Activated naive CD8-positive, alpha-beta T cell treated with anti-CD3 and anti-CD28 coated beads for 36 hours (primary cell): ENCODE measurements around the gene WDR86. TPM values are rescaled to one million over a fixed set of nuclear protein-coding genes. Genes with fewer than 3 reads are reported as not detected.

Source experiments
- DNase-seq: peaks from one replicate; pipeline ENCODE4 v3.0.0; 2021
- H3K27ac Mint-ChIP-seq: one replicate; pipeline ENCODE4 v1.8.0; 2022; ENCODE audit warnings: mild to moderate bottlenecking, moderate library complexity, mixed read lengths
- H3K27me3 Mint-ChIP-seq: one replicate; pipeline ENCODE4 v1.8.0; 2022; ENCODE audit warnings: mild to moderate bottlenecking, mixed read lengths
- H3K36me3 Mint-ChIP-seq: one replicate; pipeline ENCODE4 v1.8.0; 2021; ENCODE audit warnings: mild to moderate bottlenecking, mixed read lengths
- H3K4me1 Mint-ChIP-seq: one replicate; pipeline ENCODE4 v1.8.0; 2021; ENCODE audit warnings: mixed read lengths
- H3K4me3 Mint-ChIP-seq: one replicate; pipeline ENCODE4 v1.8.0; 2022; ENCODE audit warnings: mild to moderate bottlenecking, moderate library complexity, mixed read lengths
- H3K9me3 Mint-ChIP-seq: one replicate; pipeline ENCODE4 v1.8.0; 2022; ENCODE audit warnings: mixed read lengths
- total RNA-seq, 2 experiments: library from RNA; stranded (reverse); gene quantifications; one replicate each; pipeline ENCODE4 v1.2.3, GENCODE V29; 2021

WDR86 gene
- total RNA-seq, 2 experiments from 2014 or later: not detected

GRCh38 chr7:151433721-151434400 is 24.0 kb upstream of the WDR86 start:
- Mint-ChIP-seq H3K4me3 (no peak overlapping the region), H3K4me1 (peaks cover 32% of the 10 kb centered on the region), H3K9me3 (no peaks in the 10 kb centered on the region), H3K36me3 (no peaks in the 10 kb centered on the region), H3K27me3 (no peaks in the 10 kb centered on the region), H3K27ac (no peak overlapping the region)
- DNase-seq: no peak

DNA sequence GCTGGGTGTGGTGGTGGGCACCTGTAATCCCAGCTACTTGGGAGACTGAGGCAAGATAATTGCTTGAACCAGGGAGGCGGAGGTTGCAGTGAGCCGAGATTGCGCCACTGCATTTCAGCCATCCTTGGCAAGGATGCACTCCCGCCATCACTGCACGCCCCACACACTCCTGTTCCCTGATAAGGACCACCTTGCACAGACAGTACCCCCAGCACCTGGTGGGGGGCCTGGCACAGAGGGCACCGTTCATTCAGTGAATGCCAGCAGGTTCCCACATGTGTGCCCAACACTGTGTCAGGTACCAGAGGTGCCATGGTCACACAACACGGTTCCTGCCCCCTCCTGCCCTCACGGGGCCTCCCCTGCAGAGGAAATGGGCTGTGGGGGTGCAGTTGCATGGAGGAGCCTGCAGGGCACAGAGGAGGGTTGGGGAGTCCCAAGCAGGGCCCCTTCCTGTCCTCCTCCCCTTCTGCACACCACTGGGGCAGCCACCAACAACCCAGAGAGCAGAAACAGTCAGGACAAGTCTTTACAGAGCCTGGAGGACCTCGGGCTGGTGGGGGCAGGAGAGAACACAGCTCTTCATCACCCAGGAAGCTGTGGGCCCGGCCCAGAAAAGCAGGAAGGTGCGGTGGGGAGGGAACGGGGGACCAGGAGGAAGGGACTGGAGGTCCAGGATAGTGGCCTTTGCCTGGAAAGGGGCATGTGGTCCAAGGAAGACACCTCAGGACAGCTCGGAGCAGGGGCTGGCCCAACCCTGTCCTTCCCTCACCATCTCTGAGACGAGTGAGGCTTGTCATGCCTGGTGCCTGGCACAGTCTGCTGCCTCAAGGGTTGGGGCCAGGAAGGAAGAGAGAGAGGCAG is 23.1 kb upstream of the WDR86 start:
- no peaks in the 10 kb centered on the region for H3K27me3 Mint-ChIP-seq
- peak; percentile 69 for DNase-seq
- no peaks in the 10 kb centered on the region for H3K9me3 Mint-ChIP-seq
- H3K4me3 Mint-ChIP-seq: peak overlapping the region; percentile 37
- H3K4me1 Mint-ChIP-seq: peaks cover 39% of the 10 kb centered on the region
- H3K36me3 Mint-ChIP-seq: no peaks in the 10 kb centered on the region
- peak overlapping the region; percentile 73 for H3K27ac Mint-ChIP-seq

DNA sequence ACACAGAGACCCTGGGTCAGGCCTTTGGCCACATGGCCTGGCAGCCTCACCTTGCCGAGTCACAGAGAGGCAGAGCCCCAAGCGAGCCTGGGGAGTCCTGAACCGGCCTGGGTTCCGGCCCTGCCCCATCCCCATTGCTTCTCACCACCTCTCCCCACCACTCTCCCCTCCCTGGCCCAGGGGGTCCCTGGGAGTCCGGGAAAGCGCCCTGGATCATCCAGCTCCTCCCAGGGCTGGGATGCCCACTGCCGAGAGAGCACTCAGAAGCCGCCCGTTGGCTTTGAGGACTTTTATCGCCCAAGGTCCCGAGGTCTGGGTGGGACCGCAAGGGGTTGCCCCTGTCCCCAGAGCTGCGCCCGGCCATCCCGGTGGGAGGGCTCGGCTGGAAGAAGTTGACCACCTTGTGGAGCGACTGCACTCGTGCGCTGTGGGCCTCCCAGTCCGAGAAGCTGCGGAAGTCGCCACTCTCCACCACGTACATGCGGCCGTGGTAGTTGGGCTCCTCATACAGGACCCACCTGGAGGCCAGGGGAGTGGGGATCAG is 22.0 kb upstream of the WDR86 start:
- peaks cover 41% of the 10 kb centered on the region for H3K4me1 Mint-ChIP-seq
- DNase-seq: no peak
- H3K4me3 Mint-ChIP-seq: no peak overlapping the region
- H3K36me3 Mint-ChIP-seq: no peaks in the 10 kb centered on the region
- no peaks in the 10 kb centered on the region for H3K27me3 Mint-ChIP-seq
- no peak overlapping the region for H3K27ac Mint-ChIP-seq
- no peaks in the 10 kb centered on the region for H3K9me3 Mint-ChIP-seq

- Mint-ChIP-seq H3K9me3 (no peaks in the 10 kb centered on the region), H3K4me1 (peaks cover 41% of the 10 kb centered on the region), H3K27ac (no peak overlapping the region), H3K4me3 (no peak overlapping the region), H3K36me3 (no peaks in the 10 kb centered on the region), H3K27me3 (no peaks in the 10 kb centered on the region)
- DNase-seq: no peak
These were observed 21.5 kb upstream of the WDR86 start for GRCh38 chr7:151431281-151431767.

DNA sequence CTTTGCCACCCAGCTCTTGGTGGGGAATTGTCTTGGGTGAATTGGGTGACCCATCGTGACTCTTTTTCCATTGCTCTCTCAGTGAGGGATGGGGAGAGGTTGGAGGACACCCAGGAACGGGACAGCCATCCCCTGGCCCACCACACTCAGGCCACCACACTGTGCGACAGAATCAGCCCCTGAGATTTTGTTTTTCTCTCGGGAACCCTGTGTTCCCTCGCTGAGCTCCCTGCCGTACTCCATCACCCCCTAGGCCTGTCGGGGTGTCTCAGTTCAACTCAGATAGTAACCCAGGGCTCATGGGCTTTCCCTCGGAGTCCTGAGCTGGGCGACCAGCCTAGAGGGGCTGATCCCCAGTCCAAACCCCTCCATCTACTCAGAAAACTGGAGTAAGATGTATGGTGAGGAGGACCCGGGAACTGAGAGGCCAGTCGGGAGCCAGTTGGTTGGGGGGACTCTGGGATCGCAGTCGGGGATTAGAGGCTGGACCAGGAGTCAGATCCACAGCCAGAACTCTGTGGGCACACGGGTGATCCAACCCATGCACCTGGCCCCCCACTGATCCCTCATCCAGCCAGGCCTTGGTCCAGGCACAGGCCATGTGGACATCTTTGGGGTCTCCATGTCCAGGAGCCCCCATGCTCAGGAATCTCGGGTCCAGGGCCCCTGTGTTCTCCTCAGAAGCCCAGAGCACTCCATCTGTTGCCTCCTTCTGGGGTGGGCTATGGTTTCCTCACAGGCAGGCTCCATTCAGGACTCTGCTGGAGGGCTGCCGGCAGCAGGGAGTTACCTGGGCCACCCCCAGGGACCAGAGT is 20.8 kb upstream of the WDR86 start:
- peaks cover 41% of the 10 kb centered on the region for H3K4me1 Mint-ChIP-seq
- H3K4me3 Mint-ChIP-seq: no peak overlapping the region
- no peak overlapping the region for H3K27ac Mint-ChIP-seq
- no peaks in the 10 kb centered on the region for H3K36me3 Mint-ChIP-seq
- no peak for DNase-seq
- H3K27me3 Mint-ChIP-seq: no peaks in the 10 kb centered on the region
- no peaks in the 10 kb centered on the region for H3K9me3 Mint-ChIP-seq

- DNase-seq: peak; percentile 53
- Mint-ChIP-seq H3K9me3 (no peaks in the 10 kb centered on the region), H3K36me3 (no peaks in the 10 kb centered on the region), H3K4me3 (peak overlapping the region; percentile 42), H3K27me3 (no peaks in the 10 kb centered on the region), H3K27ac (peak overlapping the region; percentile 26), H3K4me1 (peaks cover 41% of the 10 kb centered on the region)
These were observed 19.9 kb upstream of the WDR86 start for GRCh38 chr7:151429560-151430331.

GRCh38 chr7:151429237-151429559 is 19.4 kb upstream of the WDR86 start:
- peaks cover 41% of the 10 kb centered on the region for H3K4me1 Mint-ChIP-seq
- DNase-seq: no peak
- H3K27ac Mint-ChIP-seq: no peak overlapping the region
- no peaks in the 10 kb centered on the region for H3K27me3 Mint-ChIP-seq
- H3K9me3 Mint-ChIP-seq: no peaks in the 10 kb centered on the region
- no peaks in the 10 kb centered on the region for H3K36me3 Mint-ChIP-seq
- H3K4me3 Mint-ChIP-seq: no peak overlapping the region

DNA sequence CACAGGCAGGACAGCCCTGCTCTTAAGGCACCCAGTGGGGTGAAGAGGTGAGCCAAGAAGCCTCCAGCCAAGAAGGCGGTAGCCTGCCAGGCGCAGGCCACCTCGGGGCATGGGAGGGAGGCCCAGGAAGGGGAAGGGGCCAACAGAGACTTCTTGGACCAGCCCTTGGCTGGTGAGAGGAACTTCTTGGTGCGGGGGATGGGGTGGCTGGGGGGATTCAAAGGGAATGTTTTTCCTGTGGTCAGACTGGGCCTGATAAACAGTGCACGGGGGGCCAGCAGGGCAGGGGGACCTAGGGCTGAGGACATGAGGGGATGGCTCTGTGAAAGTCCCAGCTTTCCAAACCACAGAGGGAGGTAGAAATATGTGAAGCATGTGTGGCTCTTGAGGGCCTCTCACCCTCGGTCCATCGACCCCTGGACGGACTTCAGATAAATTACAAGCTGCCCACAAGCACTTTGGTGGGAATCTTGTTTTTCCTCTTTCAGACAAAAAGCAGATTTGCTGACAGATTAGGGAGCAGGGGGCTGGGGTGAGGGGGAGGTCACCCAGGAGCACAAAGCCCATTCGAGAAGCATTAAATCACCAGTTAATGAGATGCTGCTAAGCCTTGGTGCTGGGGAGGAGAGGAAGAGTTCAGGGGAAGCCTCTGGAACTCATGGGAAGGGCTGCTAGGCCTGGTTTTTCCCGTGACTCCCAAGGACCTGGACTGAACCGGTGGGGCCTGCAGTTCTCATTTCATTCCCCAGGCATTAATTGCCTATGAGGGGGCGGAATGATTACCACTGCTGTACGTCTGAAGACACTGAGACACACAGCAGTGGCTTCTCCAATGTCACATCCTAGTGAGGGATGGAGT is 18.8 kb upstream of the WDR86 start:
- Mint-ChIP-seq H3K4me1 (peaks cover 41% of the 10 kb centered on the region), H3K27ac (peak overlapping the region; percentile 58)

DNA sequence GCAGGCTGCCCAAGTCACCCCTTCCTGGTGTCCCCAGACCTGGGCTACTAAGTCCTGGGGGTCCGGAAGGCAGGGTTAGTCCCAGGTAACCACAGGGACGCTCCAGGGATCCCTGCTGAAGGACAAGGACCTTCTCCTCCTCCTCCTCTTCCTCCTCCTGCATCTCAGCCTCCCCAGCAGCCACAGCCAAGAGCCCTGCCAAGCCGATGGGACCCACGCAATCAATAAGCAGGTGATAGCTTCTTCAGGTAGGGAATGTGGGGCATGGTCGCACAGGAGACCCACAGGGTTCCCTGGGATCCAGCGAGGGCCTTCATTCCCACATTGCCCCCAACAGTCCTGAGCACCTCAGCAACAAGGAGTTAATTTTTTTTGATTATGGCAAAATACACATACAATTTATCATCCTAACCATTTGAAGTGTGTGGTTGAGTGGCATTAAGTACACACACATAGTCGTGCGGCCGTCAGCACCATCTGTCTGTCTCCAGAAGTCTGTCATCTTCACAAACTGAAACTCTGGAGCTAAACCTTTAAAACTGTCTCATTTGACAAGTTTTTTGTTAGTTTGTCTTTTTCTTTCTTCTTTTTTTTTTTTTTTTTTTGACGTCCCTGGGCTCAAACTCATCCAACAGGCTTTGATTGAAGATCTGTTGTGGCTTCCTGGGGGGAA is 18.0 kb upstream of the WDR86 start:
- H3K4me3 Mint-ChIP-seq: no peak overlapping the region
- H3K27ac Mint-ChIP-seq: peak overlapping the region; percentile 58

More for the DNA sequence above, 18.8 kb upstream of the WDR86 start:
- H3K9me3 Mint-ChIP-seq: no peaks in the 10 kb centered on the region
- no peak overlapping the region for H3K4me3 Mint-ChIP-seq
- no peaks in the 10 kb centered on the region for H3K27me3 Mint-ChIP-seq
- no peaks in the 10 kb centered on the region for H3K36me3 Mint-ChIP-seq
- no peak for DNase-seq

GRCh38 chr7:151426904-151427704 is 17.3 kb upstream of the WDR86 start:
- H3K27ac Mint-ChIP-seq: no peak overlapping the region
- no peaks in the 10 kb centered on the region for H3K27me3 Mint-ChIP-seq
- H3K9me3 Mint-ChIP-seq: no peaks in the 10 kb centered on the region
- H3K4me3 Mint-ChIP-seq: no peak overlapping the region
- DNase-seq: no peak
- no peaks in the 10 kb centered on the region for H3K36me3 Mint-ChIP-seq
- H3K4me1 Mint-ChIP-seq: peaks cover 32% of the 10 kb centered on the region

More for the DNA sequence above, 18.0 kb upstream of the WDR86 start:
- Mint-ChIP-seq H3K36me3 (no peaks in the 10 kb centered on the region), H3K4me1 (peaks cover 35% of the 10 kb centered on the region), H3K27me3 (no peaks in the 10 kb centered on the region), H3K9me3 (no peaks in the 10 kb centered on the region)
- DNase-seq: no peak

DNA sequence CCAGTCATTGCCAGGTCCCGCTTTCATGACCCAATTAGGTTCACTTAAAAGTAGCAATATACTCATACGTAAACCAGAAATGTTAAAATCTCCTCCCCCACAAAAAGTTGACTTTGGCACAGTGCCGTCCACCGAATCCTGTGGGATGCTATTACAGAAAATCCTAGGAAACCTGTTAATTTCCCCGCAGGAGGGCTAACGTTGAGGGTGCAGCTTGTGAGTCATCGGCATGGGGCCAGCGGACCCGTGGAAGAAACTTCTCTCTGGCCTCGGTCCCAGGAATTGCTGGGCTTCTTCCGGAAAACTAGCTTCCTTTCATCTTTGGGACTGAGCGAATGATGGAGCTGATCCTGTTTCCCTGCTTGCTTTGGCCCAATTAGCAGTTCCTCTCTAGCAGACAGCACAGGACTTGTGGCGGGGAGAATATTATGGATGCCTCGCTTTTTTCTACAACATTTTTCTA is 16.6 kb upstream of the WDR86 start:
- no peak overlapping the region for H3K4me3 Mint-ChIP-seq
- no peak overlapping the region for H3K27ac Mint-ChIP-seq
- H3K36me3 Mint-ChIP-seq: no peaks in the 10 kb centered on the region
- peaks cover 2% of the 10 kb centered on the region for H3K9me3 Mint-ChIP-seq
- DNase-seq: no peak
- peaks cover 30% of the 10 kb centered on the region for H3K4me1 Mint-ChIP-seq
- no peaks in the 10 kb centered on the region for H3K27me3 Mint-ChIP-seq

- no peaks in the 10 kb centered on the region for H3K27me3 Mint-ChIP-seq
- H3K27ac Mint-ChIP-seq: no peak overlapping the region
- no peak overlapping the region for H3K4me3 Mint-ChIP-seq
- peaks cover 2% of the 10 kb centered on the region for H3K9me3 Mint-ChIP-seq
- peaks cover 28% of the 10 kb centered on the region for H3K4me1 Mint-ChIP-seq
- DNase-seq: no peak
- no peaks in the 10 kb centered on the region for H3K36me3 Mint-ChIP-seq
These were observed 16.0 kb upstream of the WDR86 start for GRCh38 chr7:151425670-151426440.
